Activated CD4-positive, CD25-positive, alpha-beta regulatory T cell treated with anti-CD3 and anti-CD28 coated beads, Interleukin-2, amount 50 U/mL, for 24 hours (primary cell): ENCODE results near the gene CEPT1.
"Not testable (repeated sequence)": the region's sequence is repeated elsewhere in the genome, so short reads cannot be mapped to it uniquely, and the experiment has no call there.

Source experiments
- ATAC-seq, 2 donors: fragments of 150-1000 bp; cut with Tn5 transposase; one replicate each; pipeline ENCODE4 v1.10.0; 2021; ENCODE audit warnings: mild to moderate bottlenecking in 1 of 2, moderate library complexity in 1 of 2

Gene CEPT1

DNA sequence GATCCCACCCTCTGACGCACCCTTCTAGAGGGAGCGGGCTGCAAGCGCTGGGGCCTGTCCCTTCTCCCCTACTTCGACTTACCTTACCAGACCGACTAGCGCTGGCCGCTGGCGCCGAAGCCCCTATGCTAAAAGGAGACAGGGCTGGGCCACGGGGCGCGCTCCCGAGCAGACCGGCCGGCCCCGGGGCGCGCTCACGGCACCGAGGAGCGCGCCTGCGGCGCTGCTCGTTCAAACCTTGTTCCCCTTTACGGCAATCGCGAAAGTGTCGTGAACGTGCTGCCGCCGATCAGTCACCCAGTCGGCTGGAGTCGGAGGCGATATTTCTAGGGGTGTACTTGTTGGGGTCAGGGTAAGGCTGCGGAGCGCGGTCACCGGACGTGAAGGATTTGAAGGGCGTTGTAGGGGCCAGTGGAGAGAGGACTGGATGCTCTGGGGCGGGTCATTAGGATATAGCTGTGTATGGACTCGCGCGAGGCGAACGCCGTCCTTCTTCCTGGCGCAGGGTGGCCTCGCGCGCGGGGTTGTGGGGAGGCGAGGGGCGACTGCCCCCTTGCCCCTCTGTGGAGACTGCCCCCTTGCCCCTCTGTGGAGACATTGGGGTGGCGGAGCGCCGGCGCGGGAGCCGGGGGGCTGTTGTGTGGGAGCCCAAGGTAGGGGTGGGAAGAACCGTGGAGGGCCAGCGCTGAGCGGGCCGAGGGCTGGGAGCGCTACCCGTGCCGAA, at the start of gene CEPT1, which contains the start of gene DRAM2:
TSS of gene CEPT1 (plus strand) at position 268 of the 724 bp plus-strand sequence. CDS start 7,492 bp downstream, outside the sequence.
TSS of gene DRAM2 (minus strand) at position 138 of the 724 bp plus-strand sequence. CDS start 8,539 bp downstream, outside the sequence.
- ATAC-seq, result peak; percentile 71 to 77

DNA sequence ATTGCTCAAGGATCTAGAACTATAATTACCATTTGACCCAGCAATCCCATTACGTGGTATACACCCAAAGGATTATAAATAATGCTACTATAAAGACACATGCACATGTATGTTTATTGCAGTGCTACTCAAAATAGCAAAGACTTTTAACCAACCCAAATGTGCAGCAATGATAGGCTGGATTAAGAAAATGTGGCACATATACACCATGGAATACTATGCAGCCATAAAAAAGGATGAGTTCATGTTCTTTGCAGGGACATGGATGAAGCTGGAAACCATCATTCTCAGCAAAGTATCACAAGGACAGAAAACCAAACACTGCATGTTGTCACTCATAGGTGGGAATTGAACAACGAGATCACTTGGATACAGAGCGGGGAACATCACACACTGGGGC, 44.6 kb upstream of the CEPT1 start:
- ATAC-seq, result not testable (repeated sequence)

DNA sequence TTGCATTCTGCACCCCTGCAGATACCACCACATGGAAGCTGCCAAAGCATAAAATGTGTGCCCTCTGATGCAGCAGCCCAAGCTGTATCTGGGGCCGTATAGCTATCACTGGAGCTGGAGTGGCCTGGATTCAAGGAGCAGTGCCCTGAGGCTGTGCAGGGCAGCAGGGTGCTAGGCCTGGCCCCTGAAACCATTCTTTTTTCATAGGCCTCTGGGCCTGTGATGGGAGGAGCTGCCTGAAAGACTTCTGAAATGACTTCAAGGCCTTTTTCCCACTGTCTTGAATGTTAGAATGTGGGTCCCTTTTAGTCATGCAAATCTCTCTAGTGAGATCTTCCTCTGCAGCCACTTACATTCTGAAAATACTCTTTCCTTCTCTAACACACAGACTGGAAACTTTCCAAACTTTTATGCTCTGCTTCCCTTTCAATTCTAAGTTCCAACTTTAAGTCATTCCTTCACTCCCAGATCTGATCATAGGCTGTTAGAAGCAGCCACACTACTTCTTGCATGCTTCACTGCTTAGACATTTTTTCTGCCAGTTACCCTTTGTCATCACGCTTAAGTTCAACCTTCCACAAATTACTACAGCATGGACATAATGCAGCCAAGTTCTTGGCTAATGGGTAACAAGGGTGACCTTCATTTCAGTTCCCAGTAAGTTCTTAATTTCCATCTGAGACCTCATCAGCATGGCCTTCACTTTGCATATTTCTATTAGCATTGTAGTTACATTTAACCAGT, 42.5 kb upstream of the CEPT1 start:
- no peak for ATAC-seq

DNA sequence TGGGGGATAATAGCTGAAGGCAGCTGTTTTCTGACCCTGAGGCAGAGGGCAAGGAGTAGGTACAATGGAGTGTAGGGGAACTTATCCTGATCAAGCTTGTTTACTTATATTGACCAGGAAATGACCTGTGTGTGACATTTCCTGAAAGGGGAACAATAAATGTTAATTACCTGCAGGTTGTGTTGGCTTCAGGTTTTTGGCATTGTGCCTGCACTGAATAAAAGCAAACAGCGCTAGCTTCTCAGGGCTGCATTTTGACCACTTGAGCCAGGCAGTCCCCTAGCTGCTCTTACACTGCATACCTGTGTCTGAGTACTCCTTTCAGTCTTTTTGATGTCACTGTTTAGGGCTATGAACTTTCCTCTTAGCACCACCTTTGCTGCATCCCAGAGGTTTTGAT, 40.7 kb upstream of the CEPT1 start:
- no peak for ATAC-seq

DNA sequence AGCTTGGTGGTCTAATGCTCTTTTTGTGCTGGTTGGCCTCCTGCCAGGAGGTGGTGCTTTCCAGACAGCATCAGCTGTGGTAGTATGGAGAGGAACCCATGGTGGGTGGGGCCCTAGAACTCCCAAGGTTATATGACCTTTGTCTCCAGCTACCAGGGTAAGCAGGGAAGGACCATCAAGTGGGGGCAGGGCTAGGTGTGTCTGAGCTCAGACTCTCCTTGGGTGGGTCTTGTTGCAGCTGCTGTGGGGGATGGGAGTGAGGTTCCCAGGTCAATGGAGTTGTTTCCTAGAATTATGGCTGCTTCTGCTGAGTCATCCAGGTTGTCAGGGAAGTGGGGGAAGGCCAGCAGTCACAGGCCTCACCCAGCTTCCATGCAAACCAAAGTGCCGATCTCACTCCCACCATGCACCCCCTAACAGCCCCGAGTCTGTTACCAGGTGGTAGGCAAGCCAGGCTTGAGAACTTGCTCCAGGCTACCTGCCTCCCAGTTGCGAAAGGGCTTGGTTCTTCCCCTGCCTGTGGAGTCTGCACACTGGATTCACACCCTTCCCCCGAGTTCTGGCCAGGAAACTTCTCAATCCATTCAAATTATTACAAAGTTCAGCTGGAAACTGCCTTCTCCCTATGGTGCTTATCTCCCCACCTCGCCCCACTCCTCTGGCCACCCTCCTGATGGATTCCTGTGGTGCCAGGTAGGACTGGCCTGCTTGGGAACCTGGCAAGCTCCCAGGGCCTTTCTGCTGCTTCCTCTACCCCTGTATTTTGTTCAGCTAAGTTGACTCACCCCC, 38.0 kb upstream of the CEPT1 start:
- no peak for ATAC-seq

DNA sequence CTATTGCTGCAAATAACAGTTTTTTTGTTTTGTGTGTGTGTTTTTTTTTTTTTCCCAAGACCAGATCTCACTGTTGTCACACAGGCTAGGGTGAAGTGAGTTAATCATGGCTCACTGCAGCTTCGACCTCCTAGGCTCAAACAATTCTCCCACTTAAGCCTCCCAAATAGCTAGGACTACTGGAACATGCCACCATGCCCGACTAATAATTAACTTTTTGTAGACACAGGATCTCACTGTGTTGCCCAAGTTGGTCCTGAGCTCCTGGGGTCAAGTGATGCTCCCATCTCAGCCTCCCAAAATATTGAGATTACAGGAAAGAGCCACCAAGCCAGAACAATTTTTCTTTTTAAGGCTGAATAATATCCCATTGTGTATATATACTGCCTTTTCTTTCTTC, 35.0 kb upstream of the CEPT1 start:
- ATAC-seq, result no peak

DNA sequence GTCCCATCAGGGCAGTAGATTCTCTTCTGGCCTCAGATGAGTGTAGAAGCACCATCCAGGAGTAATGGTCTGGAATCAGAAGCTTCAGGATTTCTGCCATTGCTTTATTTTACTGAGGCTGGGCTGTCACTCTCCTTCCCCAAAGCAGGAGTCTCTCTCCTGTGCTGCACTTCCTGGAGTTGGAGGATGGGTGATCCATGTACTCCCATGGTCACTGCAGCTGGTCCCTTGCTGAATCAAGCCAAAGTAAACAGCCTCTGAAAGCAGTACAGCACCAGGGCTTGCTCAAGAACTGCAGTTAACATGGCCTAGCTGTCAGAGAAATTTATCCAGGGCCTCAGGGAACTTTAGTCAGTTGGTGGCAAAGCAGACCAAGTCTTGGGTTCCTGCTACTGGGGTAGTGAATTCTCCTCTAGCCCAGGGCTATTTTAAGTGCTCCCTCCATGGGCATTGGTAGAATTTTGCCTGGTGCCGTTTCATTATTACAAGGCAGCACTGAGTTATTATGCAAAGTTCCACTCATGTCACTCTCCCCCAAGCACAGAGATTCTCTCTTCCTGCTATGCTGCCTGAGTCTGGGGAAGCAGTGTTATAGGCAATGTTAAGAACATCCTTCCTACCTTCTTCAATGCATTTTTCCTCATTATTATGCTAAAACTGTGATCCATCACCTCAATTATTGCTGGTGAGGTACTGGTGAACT, 29.7 kb upstream of the CEPT1 start:
- ATAC-seq, result no peak

DNA sequence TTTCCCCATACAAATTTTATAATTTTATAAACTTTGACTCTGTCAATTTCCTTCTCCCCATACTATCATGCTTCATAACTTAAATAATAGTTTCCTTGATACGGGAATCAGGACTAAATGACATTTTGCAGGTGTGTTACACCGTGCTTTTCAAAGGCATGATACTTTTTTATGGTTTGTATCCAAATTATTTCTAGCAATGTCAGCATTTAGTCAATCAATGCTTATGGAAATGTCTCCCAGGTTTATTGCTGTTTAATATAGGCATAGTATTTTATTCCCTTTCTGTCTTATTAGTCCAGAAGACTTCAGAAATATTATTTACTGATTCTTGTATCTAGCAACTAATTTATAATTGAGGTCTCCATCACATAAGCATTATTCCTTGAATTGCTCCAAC, 23.5 kb upstream of the CEPT1 start:
- no peak for ATAC-seq

DNA sequence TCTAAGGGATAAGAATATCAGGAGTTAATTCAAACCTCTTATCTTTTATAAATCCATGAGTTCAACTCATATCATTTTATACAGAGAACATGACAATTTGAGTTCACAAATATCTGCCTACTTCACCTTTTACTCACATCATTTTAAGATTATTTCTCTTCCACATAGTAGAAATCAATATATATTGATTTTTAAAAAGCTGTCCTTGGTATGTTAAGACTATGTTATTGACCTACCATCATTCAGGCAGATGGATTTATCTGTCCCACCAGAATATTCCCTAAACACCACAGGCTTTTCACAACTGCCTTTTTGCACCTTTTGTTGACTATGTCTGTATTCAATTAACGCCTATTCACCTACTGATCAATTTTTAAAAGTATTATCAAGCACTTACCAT, 13.7 kb upstream of the CEPT1 start:
- ATAC-seq, result no peak

DNA sequence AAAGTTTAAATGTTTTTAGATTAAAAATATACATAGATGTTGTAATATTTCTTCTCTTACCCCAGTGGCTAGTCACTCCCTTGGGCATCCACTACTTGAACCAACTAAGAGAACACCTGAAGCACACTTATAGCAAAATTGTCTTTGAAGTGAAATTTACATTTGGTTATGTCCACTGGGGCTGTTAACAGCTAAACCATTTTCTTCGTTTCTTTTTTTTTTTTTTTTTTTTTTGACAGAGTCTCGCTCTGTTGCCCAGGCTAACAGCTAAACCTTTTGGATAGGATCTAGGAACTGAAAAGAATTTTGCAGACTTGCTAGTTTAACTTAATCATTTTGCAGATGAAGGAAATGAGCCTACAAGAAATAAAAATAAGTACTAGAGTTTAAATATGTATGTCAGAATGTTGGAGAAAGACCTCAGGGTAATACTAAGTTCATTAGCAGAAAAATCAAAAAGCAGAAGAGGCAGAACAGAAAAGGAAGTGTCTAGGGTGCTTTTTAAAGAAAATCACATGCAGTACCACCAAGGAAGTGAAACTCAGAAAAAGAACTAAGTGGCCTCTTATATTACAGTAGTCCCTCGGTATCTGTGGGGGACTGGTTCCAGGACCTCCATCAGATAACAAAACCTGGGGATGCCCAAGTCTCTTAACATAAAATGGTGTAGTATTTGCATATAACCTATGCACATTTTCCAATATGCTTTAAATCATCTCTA, 11.9 kb upstream of the CEPT1 start:
- peak; percentile 48 to 58 for ATAC-seq

DNA sequence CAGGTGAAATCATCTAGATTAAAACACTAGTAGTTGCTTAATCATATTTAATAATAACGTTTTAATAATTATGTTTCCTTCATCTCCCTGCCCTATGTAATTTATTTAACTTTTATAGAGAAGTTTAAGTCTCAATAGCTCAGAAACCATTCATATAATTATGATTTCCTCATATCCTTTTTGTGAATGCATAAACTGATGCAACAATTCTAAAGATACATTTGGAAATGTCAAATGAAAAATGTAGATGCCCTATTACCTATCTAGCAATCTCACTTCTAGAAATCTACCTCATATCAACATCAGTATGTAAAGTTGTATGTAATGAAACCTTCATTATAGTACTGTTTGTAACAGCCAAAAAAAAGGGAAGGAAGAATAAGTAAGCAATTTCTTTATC, 10.6 kb upstream of the CEPT1 start:
- ATAC-seq, result no peak

DNA sequence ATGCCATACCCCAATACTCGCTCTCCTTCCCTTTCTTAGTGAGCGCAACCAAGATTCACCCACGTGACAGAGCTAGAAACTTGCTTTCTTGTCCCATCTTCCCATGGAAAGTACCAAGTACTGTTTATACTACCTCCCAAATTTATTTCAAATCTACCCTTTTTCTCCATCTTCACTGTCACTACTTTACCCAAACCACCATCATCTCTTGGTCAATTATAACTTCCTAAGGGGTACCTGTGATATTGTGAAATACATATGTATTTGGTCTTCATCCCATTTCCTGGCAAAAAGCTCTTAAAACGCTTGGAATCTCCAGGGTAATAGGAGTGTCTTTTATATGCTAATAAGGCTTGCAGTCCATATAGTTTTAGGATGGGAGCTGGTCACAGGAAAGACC, 8.3 kb upstream of the CEPT1 start:
- ATAC-seq, result no peak

DNA sequence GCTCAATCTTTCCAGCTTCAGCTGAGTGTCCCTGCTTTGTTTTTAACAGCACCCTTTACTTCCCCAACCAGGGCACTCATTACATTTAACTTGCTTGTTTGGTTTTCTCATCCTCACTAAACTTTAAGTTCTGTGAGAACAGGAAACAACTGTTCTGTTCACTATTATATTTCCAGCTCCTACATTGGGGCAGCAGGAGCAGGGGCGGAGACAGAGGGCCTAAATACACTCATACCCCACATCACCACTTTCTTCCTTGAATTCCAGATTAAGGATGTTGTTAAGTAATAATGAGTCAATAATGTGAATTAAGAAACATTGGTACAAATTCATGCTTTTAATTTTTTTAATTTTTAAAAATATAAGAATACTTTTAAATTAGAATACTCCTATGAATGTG, 6.2 kb upstream of the CEPT1 start:
- ATAC-seq, result no peak

DNA sequence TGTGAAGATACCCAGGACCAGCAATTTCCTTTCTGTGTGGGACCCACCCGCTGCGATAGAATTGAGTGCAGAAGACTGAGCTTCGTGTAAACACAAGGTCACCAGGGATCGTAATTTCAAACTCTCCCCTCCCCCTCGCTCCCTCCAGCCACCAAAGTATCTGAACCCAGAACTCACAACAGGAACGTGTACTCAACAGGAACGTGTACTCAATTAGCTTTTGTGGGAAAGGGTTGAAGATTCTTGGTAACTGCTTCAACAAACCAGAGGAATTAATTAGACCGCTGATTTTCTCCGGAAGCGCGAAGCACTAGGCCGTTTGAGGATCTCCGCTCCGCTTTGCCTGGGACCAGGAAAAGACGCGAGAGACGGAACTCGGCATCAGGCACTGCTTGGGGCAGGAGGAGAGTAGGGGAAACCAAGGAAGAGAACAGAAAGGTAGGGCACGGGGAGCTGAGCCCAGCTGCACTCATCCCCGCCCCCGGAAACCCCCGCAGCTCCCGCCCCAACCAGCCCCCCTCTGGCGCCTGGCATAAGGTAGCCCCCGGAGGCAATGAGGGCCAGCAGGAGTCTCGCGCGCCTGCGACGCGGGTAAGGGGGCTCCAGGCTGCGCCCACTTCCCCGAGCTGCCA, 583 bp upstream of the CEPT1 start:
- peak; percentile 59 to 61 for ATAC-seq

DNA sequence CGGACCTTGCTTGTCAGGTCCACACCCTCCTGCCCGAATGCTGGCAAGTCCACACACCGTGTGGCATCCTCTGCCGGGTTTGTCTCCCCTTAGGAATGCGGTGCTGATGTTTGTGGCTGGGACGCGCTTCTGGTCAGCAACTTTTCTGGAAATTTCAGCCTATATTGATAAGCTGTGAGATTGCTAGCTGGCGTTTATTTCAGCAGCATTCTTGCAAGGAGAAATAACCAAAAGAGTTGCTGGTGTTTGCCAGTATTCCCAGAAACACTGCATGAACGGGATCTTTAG, 601 bp downstream of the CEPT1 start:
- no peak for ATAC-seq

DNA sequence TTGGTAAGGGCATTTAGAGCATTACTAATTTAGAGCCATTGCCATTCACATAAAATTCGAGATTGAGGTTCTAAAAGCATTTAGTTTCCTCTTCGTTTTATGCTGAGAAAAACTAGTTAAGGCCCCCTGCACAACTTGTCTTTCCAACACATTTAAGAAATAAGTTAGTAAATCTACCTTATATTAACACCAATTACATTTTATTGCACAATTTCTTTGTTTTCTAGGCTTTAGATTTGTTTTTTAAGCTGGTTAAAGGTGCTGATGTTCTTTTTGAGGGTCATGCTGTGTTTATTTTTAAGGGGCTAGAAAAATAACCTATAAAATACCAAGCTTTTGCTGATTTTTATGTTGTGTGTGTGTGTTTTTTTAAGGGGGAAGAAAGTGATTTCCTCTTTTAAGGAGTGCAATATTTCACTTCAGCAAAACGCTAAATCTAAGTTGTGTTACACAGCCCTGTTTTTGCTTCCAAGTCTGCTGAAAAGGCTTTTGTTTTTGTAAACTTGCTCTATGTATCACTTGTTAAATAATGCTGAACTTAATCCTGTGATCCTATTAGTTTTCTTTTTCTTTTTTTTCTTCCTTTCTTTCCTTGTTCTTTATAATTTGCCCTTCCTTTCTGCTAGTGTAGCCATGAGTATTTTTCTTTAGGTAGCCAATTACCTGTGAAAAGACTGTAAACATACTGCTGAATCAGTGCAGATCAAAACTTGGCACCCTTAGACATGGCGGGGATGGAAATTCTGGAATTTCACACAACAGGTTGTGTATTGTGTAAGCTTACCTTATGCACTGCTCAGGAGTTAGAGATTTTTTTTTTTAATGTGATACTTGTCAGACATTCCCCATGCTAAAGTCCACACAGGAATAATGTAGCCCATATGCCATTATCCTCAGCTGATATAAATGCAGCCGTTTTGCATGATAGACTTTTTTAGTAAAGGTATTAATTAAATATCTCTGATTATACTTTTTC, 1.5 kb downstream of the CEPT1 start:
- ATAC-seq, result no peak

DNA sequence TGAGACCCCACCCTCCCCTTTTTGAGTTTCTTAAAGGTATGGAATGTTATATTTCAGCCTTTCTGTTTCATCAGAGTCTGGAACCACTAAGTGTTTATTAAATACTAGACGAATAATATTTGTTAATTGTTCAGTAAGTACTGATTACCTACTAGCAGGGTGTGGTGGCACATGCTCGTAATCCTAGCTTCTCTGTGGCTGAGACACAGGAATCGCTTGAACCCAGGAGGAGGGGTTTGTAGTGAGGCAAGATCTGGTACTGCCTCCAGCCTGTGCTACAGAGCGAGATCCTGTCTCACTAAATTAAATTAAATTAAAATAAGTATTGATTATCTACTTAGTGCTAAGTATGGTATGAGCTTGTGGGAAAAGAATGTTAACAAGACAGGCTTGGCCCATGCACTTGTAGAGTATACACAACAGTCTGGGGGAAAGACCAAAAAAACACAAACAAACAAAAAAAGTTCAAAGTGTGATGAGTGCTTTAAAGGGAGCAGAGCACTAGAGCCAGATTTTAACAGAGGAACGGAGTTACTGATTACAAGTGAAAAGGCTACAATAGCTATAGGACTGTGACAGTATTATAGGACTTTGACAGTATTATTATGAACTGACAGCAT, 2.4 kb downstream of the CEPT1 start:
- no peak for ATAC-seq

DNA sequence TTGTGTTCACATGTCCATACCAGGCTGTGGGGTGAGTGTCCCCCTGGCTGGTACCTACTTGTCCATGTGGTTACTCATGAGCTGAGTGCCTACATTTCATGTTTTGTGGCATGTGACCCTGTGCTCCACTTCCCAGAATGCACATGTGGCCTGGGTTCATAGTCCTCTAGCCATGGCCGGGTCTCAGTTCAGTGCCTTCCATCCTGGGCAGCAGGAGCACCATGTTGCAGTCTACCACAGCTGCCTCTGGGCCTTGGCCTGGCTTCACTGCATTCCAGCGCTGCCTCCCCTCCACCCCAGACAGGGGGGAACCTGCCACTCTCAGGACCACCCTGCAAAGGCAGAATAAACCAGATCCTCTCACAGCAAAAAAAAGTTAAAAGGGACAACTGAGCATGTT, 5.5 kb downstream of the CEPT1 start:
- ATAC-seq, result no peak

DNA sequence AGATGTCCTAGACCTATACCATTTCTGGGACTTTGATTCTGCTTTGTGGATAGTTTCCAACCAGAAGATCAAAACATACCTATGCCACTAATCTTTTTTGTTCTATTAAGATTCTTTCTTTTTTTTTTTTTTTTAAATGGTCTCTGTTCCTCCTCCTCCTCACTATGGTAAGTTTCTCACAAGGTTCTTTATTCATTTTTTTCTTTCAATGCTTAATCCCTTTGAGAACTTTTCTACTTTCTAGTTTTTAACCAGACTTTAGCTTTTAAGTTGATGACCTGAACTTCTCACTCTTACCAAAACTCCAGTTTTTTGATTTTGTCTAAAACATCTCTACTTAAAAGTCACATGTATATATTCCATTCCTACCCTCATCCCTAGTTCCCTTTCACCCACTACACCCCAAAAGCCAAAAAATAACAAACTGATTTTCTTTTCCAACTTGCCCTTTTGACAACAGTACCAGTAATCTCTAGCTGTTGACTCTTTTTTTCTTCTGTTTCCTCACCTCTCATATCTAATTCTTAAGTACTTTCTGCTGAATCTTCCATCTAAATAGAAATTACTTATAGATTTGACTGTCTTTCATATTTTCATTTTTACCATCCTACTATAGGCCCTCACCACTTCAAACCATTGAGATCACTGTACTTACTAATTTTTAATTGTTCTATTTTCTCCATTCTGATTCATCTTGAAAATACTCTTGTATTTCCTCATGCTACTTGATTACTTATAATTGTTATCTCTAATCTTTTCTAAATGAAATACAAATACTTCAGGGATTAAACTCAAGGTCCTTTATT, 6.1 kb downstream of the CEPT1 start:
- peak in 1 of 2 donors; percentile 56 for ATAC-seq
